ENCODE data around the gene PID1.

Gene PID1

GRCh38 chr2:229071292-229071976, 199.7 kb downstream of the PID1 start:
- no peak for DNase-seq (ENCODE audit: low read depth)

GRCh38 chr2:229066121-229066715, 204.9 kb downstream of the PID1 start:
- DNase-seq (ENCODE audit: low read depth): no peak

- no peak for DNase-seq (ENCODE audit: low read depth)
Measured at GRCh38 chr2:229064749-229065148, 206.3 kb downstream of the PID1 start.

GRCh38 chr2:229060147-229060546, 210.9 kb downstream of the PID1 start:
- DNase-seq (ENCODE audit: low read depth): no peak

GRCh38 chr2:229059331-229060033, 211.6 kb downstream of the PID1 start:
- DNase-seq (ENCODE audit: low read depth): no peak

GRCh38 chr2:229057976-229058553, 213.0 kb downstream of the PID1 start:
- no peak for DNase-seq (ENCODE audit: low read depth)

- DNase-seq (ENCODE audit: low read depth): no peak
Measured at GRCh38 chr2:229054311-229054710, 216.8 kb downstream of the PID1 start.

- DNase-seq (ENCODE audit: low read depth): no peak
Measured at GRCh38 chr2:229051798-229052197, 219.3 kb downstream of the PID1 start.

GRCh38 chr2:229050133-229050532, 221.0 kb downstream of the PID1 start:
- no peak for DNase-seq (ENCODE audit: low read depth)

GRCh38 chr2:229048134-229048533, 223.0 kb downstream of the PID1 start:
- no peak for DNase-seq (ENCODE audit: low read depth)

GRCh38 chr2:229045671-229046070, 225.4 kb downstream of the PID1 start:
- no peak for DNase-seq (ENCODE audit: low read depth)

- DNase-seq (ENCODE audit: low read depth): no peak
Measured at GRCh38 chr2:229044581-229044980, 226.5 kb downstream of the PID1 start.

- no peak for DNase-seq (ENCODE audit: low read depth)
Measured at GRCh38 chr2:229043681-229044080, 227.4 kb downstream of the PID1 start.

GRCh38 chr2:229042349-229042748, 228.7 kb downstream of the PID1 start:
- DNase-seq (ENCODE audit: low read depth): no peak

GRCh38 chr2:229041691-229042090, 229.4 kb downstream of the PID1 start:
- DNase-seq (ENCODE audit: low read depth): no peak

- DNase-seq (ENCODE audit: low read depth): no peak
Measured at GRCh38 chr2:229037621-229038020, 233.5 kb downstream of the PID1 start.

- DNase-seq (ENCODE audit: low read depth): no peak
Measured at GRCh38 chr2:229033816-229034215, 237.3 kb downstream of the PID1 start.

- DNase-seq (ENCODE audit: low read depth): no peak
Measured at GRCh38 chr2:229032608-229033234, 238.4 kb downstream of the PID1 start.

GRCh38 chr2:229027353-229028105, 243.6 kb downstream of the PID1 start:
- DNase-seq (ENCODE audit: low read depth): no peak

GRCh38 chr2:229025653-229026052, 245.4 kb downstream of the PID1 start:
- DNase-seq (ENCODE audit: low read depth): no peak

- DNase-seq (ENCODE audit: low read depth): no peak
Measured at GRCh38 chr2:229022652-229023051, 248.4 kb downstream of the PID1 start.

GRCh38 chr2:229022071-229022470, 249.0 kb downstream of the PID1 start:
- DNase-seq (ENCODE audit: low read depth): no peak
